ENCODE measurements around the gene ICA1.

Gene ICA1

DNA sequence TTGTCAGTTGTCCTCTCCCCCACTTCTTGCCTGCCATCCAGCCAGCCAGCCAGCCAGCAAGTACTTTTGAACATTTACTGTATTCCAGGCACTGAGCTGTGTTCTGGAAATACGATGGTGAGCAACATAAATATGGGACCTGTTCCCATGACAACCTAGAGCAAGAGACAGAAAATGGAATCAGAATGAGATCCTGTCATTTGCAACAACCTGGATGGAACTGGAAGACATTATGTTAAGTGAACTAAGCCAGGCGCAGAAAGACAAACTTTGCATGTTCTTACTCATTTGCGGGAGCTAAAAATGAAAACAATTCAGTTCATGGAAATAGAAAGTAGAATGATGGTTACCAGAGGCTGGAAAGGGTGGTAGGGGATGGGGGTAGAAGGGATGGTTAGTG lies 140.7 kb downstream of the ICA1 start:
- DNase-seq (ENCODE audit: low read depth, low spot score): no peak
- in situ Hi-C loops (cut with HindIII; ENCODE audit: low sequenced_read_pairs): no loop called here
- H3K4me3 ChIP-seq (ENCODE audit: low read depth, low read length): no peak overlapping the region
- TF ChIP-seq, protein P1, sequence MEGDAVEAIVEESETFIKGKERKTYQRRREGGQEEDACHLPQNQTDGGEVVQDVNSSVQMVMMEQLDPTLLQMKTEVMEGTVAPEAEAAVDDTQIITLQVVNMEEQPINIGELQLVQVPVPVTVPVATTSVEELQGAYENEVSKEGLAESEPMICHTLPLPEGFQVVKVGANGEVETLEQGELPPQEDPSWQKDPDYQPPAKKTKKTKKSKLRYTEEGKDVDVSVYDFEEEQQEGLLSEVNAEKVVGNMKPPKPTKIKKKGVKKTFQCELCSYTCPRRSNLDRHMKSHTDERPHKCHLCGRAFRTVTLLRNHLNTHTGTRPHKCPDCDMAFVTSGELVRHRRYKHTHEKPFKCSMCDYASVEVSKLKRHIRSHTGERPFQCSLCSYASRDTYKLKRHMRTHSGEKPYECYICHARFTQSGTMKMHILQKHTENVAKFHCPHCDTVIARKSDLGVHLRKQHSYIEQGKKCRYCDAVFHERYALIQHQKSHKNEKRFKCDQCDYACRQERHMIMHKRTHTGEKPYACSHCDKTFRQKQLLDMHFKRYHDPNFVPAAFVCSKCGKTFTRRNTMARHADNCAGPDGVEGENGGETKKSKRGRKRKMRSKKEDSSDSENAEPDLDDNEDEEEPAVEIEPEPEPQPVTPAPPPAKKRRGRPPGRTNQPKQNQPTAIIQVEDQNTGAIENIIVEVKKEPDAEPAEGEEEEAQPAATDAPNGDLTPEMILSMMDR (IDR thresholded peaks at IDR 0.05; ENCODE audit: low read depth, low read length): no peak

DNA sequence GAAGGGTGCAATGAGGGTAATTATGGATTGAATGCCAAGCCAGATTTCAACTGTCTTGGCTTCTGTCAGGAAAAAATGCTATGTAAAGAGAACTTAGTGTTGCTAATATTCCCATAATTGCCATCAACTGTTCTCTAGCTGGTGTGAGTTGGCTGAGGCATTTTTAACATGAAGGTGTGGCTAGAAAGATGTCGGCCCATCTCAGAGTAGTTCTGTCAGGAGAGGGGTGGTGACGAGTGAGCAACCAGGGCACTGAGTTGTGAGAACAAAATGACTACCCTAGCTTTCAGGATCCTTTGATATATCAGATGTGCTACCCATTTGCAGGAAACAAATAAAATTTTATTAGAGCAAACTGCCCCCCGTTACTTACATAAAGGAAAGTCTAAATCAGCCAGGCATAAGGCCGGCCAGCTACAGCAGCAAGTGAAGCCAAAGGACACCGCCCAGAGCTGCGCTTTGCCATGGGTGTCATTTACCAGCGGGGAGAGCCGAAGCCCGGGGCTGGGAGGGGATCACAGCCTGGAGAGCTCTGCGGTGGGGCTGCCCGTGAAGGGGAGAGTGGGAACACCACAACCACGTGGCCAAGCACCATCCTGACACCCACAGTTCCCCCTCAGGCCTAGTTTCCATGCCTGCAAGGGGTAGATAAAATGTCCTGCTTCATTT lies 141.4 kb downstream of the ICA1 start:
- in situ Hi-C loops (cut with HindIII; ENCODE audit: low sequenced_read_pairs): no loop called here
- no peak for DNase-seq (ENCODE audit: low read depth, low spot score)
- TF ChIP-seq, protein P1 (IDR thresholded peaks at IDR 0.05; ENCODE audit: low read depth, low read length): no peak
- no peak overlapping the region for H3K4me3 ChIP-seq (ENCODE audit: low read depth, low read length)

DNA sequence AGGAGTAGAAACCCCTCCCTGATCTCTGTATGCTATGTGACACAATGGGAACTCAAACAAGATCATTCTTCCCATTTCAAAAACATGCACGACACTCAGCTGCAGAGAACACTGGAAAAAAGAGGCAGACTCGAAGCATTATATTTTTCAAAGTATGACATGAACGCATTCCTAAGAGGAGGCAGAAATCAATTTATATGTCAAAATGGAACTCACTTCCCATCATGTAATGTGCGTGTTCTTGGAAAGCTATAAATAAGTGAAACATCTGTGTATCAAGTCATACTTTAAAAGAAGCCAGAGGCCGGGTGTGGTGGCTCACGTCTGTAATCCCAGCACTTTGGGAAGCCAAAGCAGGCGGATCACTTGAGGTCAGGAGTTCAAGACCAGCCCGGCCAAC lies 142.7 kb downstream of the ICA1 start:
- TF ChIP-seq, protein P1 (IDR thresholded peaks at IDR 0.05; ENCODE audit: low read depth, low read length): no peak
- no peak for DNase-seq (ENCODE audit: low read depth, low spot score)
- in situ Hi-C loops (cut with HindIII; ENCODE audit: low sequenced_read_pairs): no loop called here
- H3K4me3 ChIP-seq (ENCODE audit: low read depth, low read length): no peak overlapping the region

DNA sequence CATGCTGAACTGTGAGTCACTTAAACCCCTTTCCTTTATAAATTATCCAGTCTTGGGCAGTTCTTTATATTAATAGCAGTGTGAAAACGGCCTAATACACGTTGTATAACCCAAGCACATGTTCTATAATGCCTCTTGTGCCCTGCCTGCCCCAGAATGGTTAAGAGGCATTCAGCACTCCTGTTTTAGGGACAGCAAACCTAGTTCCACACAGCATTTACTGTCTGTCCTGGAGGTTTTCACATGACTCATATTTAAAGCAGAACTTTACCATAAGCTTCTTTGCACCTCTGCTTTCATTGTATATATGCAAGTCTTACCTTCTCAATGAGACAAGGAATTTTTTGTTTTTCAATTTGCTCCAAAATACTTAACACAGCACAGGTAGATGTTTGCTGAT lies 144.8 kb downstream of the ICA1 start:
- H3K4me3 ChIP-seq (ENCODE audit: low read depth, low read length): no peak overlapping the region
- no peak for DNase-seq (ENCODE audit: low read depth, low spot score)
- in situ Hi-C loops (cut with HindIII; ENCODE audit: low sequenced_read_pairs): no loop called here
- TF ChIP-seq, protein P1 (IDR thresholded peaks at IDR 0.05; ENCODE audit: low read depth, low read length): no peak

DNA sequence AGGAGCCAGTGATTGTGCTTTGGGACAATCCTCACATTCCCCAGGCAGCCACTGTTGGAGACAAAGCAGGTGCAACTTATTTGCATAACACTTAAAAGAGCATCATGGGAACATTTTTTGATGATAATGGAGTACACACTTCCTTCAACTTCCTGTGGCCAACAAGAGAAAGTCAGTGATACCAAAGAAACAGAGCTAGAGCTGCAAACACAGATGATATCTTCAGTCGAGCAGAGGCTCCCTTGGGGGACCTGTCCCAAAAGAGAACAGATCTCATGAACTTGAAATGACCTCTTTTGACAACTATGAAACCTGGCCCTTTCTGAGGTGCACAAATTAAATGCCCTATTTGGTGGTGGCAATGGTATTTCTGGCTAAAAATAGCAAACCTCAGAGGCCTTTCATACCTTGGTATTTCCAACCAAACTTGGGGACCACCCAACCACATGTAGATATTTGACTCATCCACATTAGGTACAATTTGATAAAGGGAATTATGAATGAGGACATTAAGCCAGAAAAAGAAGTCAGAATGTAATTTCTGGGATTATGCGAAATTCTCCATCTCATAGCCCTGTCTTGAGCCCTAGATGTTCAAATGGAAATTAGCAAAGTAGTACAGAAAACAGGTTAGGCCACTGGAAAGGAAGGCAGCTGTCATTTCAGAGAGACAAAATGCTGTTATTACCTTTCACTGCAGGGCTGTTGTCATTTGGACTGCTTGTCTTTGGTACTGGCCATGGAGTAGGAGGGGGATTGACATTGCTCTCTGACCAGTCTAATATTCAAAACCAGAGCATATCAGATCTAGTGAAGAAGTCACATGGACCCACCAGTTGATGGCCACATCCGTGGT lies 146.2 kb downstream of the ICA1 start:
- DNase-seq (ENCODE audit: low read depth, low spot score): no peak
- H3K4me3 ChIP-seq (ENCODE audit: low read depth, low read length): no peak overlapping the region
- in situ Hi-C loops (cut with HindIII; ENCODE audit: low sequenced_read_pairs): no loop called here
- TF ChIP-seq, protein P1 (IDR thresholded peaks at IDR 0.05; ENCODE audit: low read depth, low read length): no peak

DNA sequence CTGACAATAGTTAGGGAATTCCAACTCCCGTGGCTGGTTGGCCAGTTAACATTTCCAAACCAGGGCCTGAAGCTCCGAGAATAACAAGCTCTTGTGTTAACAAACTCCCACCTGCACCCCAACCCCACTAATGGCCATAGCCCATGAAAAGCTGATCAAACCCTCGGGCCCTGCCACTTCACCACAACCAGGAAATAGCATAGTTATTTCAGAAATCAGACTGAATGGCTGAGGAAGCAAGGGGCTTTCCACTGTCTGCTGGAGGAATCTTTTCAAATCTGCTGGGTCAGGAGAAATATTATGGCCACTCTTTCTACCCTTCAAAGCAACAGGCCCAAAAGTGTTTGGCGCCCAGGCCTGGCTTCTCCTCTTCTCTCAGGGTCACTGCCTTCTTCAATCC lies 147.8 kb downstream of the ICA1 start:
- in situ Hi-C loops (cut with HindIII; ENCODE audit: low sequenced_read_pairs): no loop called here
- no peak overlapping the region for H3K4me3 ChIP-seq (ENCODE audit: low read depth, low read length)
- DNase-seq (ENCODE audit: low read depth, low spot score): no peak
- TF ChIP-seq, protein P1 (IDR thresholded peaks at IDR 0.05; ENCODE audit: low read depth, low read length): no peak

Measured in astrocyte of the spinal cord (primary cell).